Retinal pigment epithelial cell (primary cell): ENCODE results near the gene MEAK7.

Source experiments
- DNase-seq: peaks from one replicate; pipeline ENCODE4 v3.0.0-alpha.2; 2010; ENCODE audit warnings: low read depth
- H3K4me3 ChIP-seq: 2 replicates; pipeline ENCODE4 v1.5.1; 2011; ENCODE audit warnings: mild to moderate bottlenecking, low read length, control low read depth, moderate library complexity
- TF ChIP-seq, protein P1 (sequence below): conservative IDR thresholded peaks from 2 replicates; pipeline ENCODE4 v1.5.1; 2011; ENCODE audit warnings: low read depth, low read length, control low read depth, inconsistent platforms

MEAK7 gene

DNA sequence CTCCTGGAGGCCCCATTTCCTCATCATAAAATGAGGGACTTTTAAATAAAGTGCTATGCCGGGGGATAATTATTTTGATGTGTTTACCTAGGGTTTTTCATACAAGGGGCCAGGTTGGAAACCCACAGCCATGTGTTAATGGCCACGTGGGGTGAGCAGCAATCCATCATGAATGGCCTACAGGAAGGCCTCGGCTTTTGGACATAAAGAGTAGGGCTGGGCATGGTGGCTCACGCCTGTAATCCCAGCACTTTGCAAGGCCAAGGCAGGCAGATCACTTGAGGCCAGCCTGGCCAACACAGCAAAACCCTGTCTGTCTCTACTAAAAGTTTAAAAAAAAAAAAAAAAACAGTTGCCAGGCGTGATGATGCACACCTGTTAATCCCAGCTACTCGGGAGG is 40.3 kb downstream of the MEAK7 start:
- TF ChIP-seq, protein P1, sequence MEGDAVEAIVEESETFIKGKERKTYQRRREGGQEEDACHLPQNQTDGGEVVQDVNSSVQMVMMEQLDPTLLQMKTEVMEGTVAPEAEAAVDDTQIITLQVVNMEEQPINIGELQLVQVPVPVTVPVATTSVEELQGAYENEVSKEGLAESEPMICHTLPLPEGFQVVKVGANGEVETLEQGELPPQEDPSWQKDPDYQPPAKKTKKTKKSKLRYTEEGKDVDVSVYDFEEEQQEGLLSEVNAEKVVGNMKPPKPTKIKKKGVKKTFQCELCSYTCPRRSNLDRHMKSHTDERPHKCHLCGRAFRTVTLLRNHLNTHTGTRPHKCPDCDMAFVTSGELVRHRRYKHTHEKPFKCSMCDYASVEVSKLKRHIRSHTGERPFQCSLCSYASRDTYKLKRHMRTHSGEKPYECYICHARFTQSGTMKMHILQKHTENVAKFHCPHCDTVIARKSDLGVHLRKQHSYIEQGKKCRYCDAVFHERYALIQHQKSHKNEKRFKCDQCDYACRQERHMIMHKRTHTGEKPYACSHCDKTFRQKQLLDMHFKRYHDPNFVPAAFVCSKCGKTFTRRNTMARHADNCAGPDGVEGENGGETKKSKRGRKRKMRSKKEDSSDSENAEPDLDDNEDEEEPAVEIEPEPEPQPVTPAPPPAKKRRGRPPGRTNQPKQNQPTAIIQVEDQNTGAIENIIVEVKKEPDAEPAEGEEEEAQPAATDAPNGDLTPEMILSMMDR: no peak
- H3K4me3 ChIP-seq: no peak overlapping the region
- DNase-seq: no peak

DNA sequence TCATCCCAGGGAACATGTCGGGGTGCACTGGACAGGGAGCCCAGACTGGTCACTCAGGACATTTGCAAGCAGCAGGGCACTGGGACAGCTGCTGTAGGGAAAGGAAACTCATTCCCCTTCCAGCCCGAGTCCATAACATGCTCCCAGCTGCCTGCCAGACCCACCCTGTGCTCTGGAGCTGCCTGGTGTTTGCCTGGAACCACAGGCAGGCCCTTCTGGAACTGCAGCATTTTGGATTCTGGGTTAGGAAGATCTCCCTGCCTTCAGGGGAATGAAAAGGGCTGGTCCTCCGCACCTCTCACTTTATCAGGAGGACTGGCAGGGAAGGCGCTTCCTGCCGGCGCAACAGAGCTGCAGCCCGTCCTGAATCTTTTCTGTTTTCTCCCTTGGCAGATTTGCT is 41.2 kb downstream of the MEAK7 start:
- DNase-seq: no peak
- H3K4me3 ChIP-seq: no peak overlapping the region
- TF ChIP-seq, protein P1: no peak

DNA sequence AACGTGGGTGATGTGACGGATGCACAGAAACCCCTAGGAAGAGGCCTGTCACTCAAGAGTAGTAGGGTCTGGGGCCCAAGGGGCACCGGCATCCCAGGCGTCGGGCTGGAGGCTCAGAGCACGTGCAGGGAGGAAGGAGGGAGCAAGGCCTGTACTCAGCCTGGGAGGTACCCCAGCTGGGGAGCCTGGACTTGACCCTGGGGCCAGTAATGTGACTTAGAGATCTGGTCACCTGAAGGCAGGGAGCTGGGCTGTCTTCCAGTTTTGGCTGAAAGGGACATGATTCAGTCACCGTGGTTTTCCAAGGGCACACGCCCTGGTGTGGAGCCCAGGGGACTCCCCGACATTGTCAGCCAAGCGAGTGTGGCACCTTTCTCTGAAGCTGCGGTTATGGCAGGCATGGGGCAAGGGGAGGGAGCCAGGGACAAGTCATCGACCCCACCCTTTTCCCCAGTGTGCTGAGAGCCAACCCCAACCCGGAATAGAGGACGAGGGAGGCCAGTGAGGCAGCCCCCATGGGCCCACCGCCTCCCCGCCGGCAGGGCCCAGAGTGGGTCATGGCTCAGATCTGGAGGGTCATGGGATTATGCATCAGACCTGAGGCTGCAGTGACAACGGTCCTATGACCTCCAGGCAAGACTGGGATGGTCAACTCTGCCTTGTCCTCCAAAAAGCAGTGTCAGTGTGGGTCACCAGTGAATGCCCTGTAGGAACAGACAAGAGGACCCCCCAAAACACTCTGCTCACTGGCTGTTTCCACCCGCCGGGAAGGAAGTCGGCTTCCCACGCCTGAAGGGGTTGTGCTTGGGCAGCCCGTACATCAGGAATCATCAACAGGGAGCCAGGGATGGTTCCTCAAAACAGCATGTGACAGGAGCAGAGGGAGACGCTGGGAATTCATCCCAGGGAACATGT is 41.9 kb downstream of the MEAK7 start:
- DNase-seq: no peak

DNA sequence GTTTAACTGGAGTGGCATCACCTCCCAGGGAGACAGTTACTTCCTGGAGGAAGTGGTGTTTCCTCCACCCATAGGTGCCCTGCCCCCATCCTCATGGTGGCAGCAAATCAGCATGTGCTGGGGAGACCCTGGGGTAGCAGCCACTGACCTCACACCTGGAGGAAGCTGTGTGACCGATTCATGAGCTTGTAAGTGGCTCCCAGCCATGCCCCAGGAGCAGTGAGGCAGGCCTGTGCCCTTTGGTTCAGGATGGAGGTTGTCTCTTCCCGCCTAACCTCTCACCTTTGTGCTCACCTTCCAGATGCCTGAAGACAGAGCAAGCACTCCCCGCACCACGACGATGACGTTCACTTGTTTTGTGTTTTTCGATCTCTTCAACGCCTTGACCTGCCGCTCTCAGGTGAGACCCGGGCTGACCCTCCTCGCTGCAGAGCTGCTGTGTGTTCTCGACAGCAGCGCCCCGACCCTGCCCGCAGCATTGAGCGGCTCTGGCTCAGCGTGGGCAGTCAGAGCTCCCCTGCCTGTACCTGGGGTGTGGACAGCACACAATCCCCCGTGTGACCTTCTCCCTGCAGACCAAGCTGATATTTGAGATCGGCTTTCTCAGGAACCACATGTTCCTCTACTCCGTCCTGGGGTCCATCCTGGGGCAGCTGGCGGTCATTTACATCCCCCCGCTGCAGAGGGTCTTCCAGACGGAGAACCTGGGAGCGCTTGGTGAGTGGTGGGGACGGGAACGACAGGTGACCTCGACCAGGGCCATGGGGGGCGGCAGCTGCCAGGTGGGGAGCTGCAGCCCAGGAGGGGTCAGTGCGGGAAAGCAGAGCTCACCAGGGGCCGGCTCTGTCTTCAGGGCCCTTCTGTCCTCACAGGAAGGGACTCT is 42.8 kb downstream of the MEAK7 start:
- H3K4me3 ChIP-seq: no peak overlapping the region
- TF ChIP-seq, protein P1: no peak
- DNase-seq: no peak

More for the DNA sequence above, 41.9 kb downstream of the MEAK7 start:
- TF ChIP-seq, protein P1: no peak
- no peak overlapping the region for H3K4me3 ChIP-seq

DNA sequence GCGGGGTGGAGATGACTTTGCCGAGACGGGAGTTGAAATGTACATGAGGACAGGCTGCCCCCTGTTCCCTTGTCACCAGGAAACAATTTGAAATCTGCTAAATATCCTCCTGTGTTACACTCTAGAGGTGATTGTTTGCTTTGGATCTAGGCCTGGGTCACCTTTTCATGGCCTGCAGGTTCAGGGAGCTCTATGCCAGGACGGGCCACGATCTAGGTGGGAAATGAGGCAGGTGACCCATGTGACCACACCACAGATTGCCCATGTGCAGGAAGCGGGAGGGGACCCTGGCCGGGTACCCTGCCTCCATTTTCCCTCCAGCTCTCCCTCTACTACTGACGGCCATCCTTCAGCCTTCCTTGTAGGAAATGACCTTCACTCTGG is 43.4 kb downstream of the MEAK7 start:
- TF ChIP-seq, protein P1: no peak
- H3K4me3 ChIP-seq: no peak overlapping the region
- DNase-seq: no peak

DNA sequence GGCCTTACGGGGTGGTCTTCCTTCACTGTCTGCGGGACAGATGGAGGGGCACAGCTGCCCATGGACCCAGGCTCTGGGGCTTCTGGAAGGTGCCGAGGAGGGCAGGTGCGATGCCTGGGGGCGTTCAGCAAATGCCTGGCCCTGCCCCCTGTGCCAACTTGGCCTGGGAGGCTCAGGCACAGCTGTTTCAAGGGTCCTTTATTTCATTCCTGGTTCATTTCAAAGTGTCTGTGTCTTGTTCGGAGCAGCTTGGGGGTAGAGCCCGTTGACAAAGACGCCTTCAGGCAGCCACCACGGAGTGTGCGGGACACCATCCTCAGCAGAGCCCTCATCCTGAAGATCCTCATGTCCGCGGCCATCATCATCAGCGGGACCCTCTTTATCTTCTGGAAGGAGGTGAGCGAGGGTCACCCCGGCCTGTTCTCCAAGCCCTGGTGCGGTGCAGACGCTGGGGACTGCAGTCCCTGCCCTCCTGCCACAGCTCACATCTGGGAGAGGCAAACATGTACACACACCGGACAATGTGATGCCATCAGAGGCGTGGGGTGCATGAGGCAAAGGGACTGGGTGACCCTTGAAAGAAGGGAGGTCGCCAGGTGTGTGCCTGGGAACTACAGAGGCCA is 43.9 kb downstream of the MEAK7 start:
- H3K4me3 ChIP-seq: no peak overlapping the region
- DNase-seq: no peak
- TF ChIP-seq, protein P1: no peak
